Activated CD4-positive, alpha-beta T cell treated with anti-CD3 and anti-CD28 coated beads for 36 hours (primary cell): ENCODE data around the gene TPSB2. TPM values are rescaled to one million over a fixed set of nuclear protein-coding genes. Genes with fewer than 3 reads are reported as not detected.
"Not testable (repeated sequence)": the region's sequence is repeated elsewhere in the genome, so short reads cannot be mapped to it uniquely, and the experiment has no call there.

Experiments used
- ATAC-seq: fragments of 200-7000 bp; cut with Tn5 transposase; one replicate; pipeline ENCODE4 v1.10.0; 2021; ENCODE audit warnings: mild to moderate bottlenecking, moderate library complexity
- CTCF ChIA-PET: fragments of 350-600 bp; sonication (Branson Sonifier 250); formaldehyde crosslinking; loops from one replicate; lab custom pipeline; 2021; ENCODE audit warnings: antibody characterized with exemption; lab: Charles Lee
- POLR2A ChIA-PET: fragments of 350-600 bp; sonication (Branson Sonifier 250); formaldehyde crosslinking; loops from one replicate; lab custom pipeline; 2021; ENCODE audit warnings: antibody characterized with exemption, inconsistent platforms; lab: Charles Lee
- DNase-seq: peaks from one replicate; pipeline ENCODE4 v3.0.0-alpha.2; 2020
- H3K27ac Mint-ChIP-seq: one replicate; pipeline ENCODE4 v1.8.0; 2021; ENCODE audit warnings: mixed read lengths
- H3K27me3 Mint-ChIP-seq: one replicate; pipeline ENCODE4 v1.8.0; 2021; ENCODE audit warnings: mixed read lengths
- H3K36me3 Mint-ChIP-seq: one replicate; pipeline ENCODE4 v1.8.0; 2021; ENCODE audit warnings: low read depth, mixed read lengths
- H3K4me1 Mint-ChIP-seq: one replicate; pipeline ENCODE4 v1.8.0; 2021; ENCODE audit warnings: mixed read lengths
- H3K4me3 Mint-ChIP-seq: one replicate; pipeline ENCODE4 v1.8.0; 2021; ENCODE audit warnings: mild to moderate bottlenecking, moderate library complexity, mixed read lengths
- H3K9me3 Mint-ChIP-seq: one replicate; pipeline ENCODE4 v1.8.0; 2021; ENCODE audit warnings: low read depth, mixed read lengths
- intact Hi-C, 2 experiments: fragments of 100-400 bp; cut with DNase I in 1 of 2; cut with micrococcal nuclease in 1 of 2; formaldehyde crosslinking; loops; one replicate each; pipeline versions ENCODE4 v1.14.2 to v1.15.1; 2022 to 2024; cut with DNase I, micrococcal nuclease
- total RNA-seq, 2 experiments: library from RNA; stranded (reverse); gene quantifications; one replicate each; pipeline ENCODE4 v1.2.3, GENCODE V29; 2021

Gene TPSB2
- total RNA-seq, 2 experiments from 2014 or later, result not detected

- no peak for DNase-seq
- Mint-ChIP-seq H3K27me3 (no peaks in the 10 kb centered on the region), H3K4me1 (no peaks in the 10 kb centered on the region), H3K27ac (no peak overlapping the region), H3K9me3 (no peaks in the 10 kb centered on the region), H3K36me3 (no peaks in the 10 kb centered on the region), H3K4me3 (no peak overlapping the region)
- CTCF ChIA-PET, result interaction anchor here (0.6 to 0.8 kb wide), 2 partner anchors 48 to 145 kb away, joined by 3 read pairs; no protein-coding TSS in a partner anchor
- POLR2A ChIA-PET, result no interaction called here
- no peak for ATAC-seq
- intact Hi-C loops, result loop anchor here in 1 of 2 experiments (5.0 kb wide), 1 partner anchor 380 kb away; no protein-coding TSS in a partner anchor
Observed at GRCh38 chr16:1192384-1193073, 37.5 kb downstream of the TPSB2 start.

GRCh38 chr16:1190789-1191188 is 39.2 kb downstream of the TPSB2 start:
- H3K9me3 Mint-ChIP-seq, H3K4me3 Mint-ChIP-seq, DNase-seq, H3K36me3 Mint-ChIP-seq, CTCF ChIA-PET, POLR2A ChIA-PET, H3K4me1 Mint-ChIP-seq, ATAC-seq, H3K27me3 Mint-ChIP-seq, H3K27ac Mint-ChIP-seq: not testable (repeated sequence)
- intact Hi-C loops, result loop anchor here in 1 of 2 experiments (5.0 kb wide), 1 partner anchor 378 kb away; no protein-coding TSS in a partner anchor

GRCh38 chr16:1189455-1189854 is 40.5 kb downstream of the TPSB2 start:
- H3K4me1 Mint-ChIP-seq, result no peaks in the 10 kb centered on the region
- CTCF ChIA-PET, result no interaction called here
- intact Hi-C loops, result no loop called here
- POLR2A ChIA-PET, result no interaction called here
- DNase-seq, result no peak
- H3K27me3 Mint-ChIP-seq, result no peaks in the 10 kb centered on the region
- H3K36me3 Mint-ChIP-seq, result no peaks in the 10 kb centered on the region
- no peak for ATAC-seq
- H3K9me3 Mint-ChIP-seq, result no peaks in the 10 kb centered on the region
- H3K4me3 Mint-ChIP-seq, result no peak overlapping the region
- H3K27ac Mint-ChIP-seq, result no peak overlapping the region

GRCh38 chr16:1188432-1189189 is 41.4 kb downstream of the TPSB2 start:
- CTCF ChIA-PET, result interaction anchor here (0.8 kb wide), 1 partner anchor 253 kb away, joined by 3 read pairs; no protein-coding TSS in a partner anchor
- Mint-ChIP-seq H3K27me3 (no peaks in the 10 kb centered on the region), H3K36me3 (no peaks in the 10 kb centered on the region), H3K9me3 (no peaks in the 10 kb centered on the region), H3K4me3 (no peak overlapping the region), H3K27ac (no peak overlapping the region), H3K4me1 (no peaks in the 10 kb centered on the region)
- DNase-seq (peak; percentile 72), ATAC-seq (peak; percentile 64)
- intact Hi-C loops, result no loop called here
- POLR2A ChIA-PET, result no interaction called here

GRCh38 chr16:1185460-1186207 is 44.4 kb downstream of the TPSB2 start:
- intact Hi-C loops, H3K4me1 Mint-ChIP-seq, H3K4me3 Mint-ChIP-seq, H3K9me3 Mint-ChIP-seq, H3K27me3 Mint-ChIP-seq, ATAC-seq, H3K27ac Mint-ChIP-seq, POLR2A ChIA-PET, CTCF ChIA-PET, DNase-seq, H3K36me3 Mint-ChIP-seq: not testable (repeated sequence)

- no peaks in the 10 kb centered on the region for H3K36me3 Mint-ChIP-seq
- DNase-seq (no peak), ATAC-seq (no peak)
- intact Hi-C loops, result no loop called here
- no peak overlapping the region for H3K4me3 Mint-ChIP-seq
- H3K27me3 Mint-ChIP-seq, result no peaks in the 10 kb centered on the region
- POLR2A ChIA-PET, result no interaction called here
- H3K9me3 Mint-ChIP-seq, result no peaks in the 10 kb centered on the region
- no peak overlapping the region for H3K27ac Mint-ChIP-seq
- no peaks in the 10 kb centered on the region for H3K4me1 Mint-ChIP-seq
- CTCF ChIA-PET, result no interaction called here
Observed at GRCh38 chr16:1184980-1185379, 45.0 kb downstream of the TPSB2 start.

- ATAC-seq (no peak), DNase-seq (no peak)
- ChIA-PET POLR2A (no interaction called here), CTCF (no interaction called here)
- H3K36me3 Mint-ChIP-seq, result no peaks in the 10 kb centered on the region
- no peaks in the 10 kb centered on the region for H3K27me3 Mint-ChIP-seq
- intact Hi-C loops, result no loop called here
- H3K27ac Mint-ChIP-seq, result no peak overlapping the region
- H3K9me3 Mint-ChIP-seq, result no peaks in the 10 kb centered on the region
- no peak overlapping the region for H3K4me3 Mint-ChIP-seq
- H3K4me1 Mint-ChIP-seq, result no peaks in the 10 kb centered on the region
Observed at GRCh38 chr16:1184156-1184868, 45.7 kb downstream of the TPSB2 start.

GRCh38 chr16:1182950-1183907 is 46.8 kb downstream of the TPSB2 start:
- ATAC-seq (no peak), DNase-seq (no peak)
- Mint-ChIP-seq H3K4me1 (no peaks in the 10 kb centered on the region), H3K9me3 (no peaks in the 10 kb centered on the region), H3K36me3 (no peaks in the 10 kb centered on the region), H3K4me3 (no peak overlapping the region), H3K27me3 (no peaks in the 10 kb centered on the region), H3K27ac (no peak overlapping the region)
- ChIA-PET POLR2A (no interaction called here), CTCF (interaction anchor here (0.6 kb wide), 1 partner anchor 10 kb away, joined by 3 read pairs; no protein-coding TSS in a partner anchor)
- intact Hi-C loops, result no loop called here

- Mint-ChIP-seq H3K27me3 (no peaks in the 10 kb centered on the region), H3K9me3 (no peaks in the 10 kb centered on the region), H3K27ac (no peak overlapping the region), H3K4me1 (no peaks in the 10 kb centered on the region), H3K4me3 (no peak overlapping the region), H3K36me3 (no peaks in the 10 kb centered on the region)
- CTCF ChIA-PET, result no interaction called here
- intact Hi-C loops, result no loop called here
- POLR2A ChIA-PET, result no interaction called here
- ATAC-seq (no peak), DNase-seq (no peak)
Observed at GRCh38 chr16:1182316-1182671, 47.7 kb downstream of the TPSB2 start.

- DNase-seq, result no peak
- CTCF ChIA-PET, result no interaction called here
- intact Hi-C loops, result no loop called here
- H3K9me3 Mint-ChIP-seq, result no peaks in the 10 kb centered on the region
- H3K36me3 Mint-ChIP-seq, result no peaks in the 10 kb centered on the region
- no peak overlapping the region for H3K27ac Mint-ChIP-seq
- H3K27me3 Mint-ChIP-seq, result no peaks in the 10 kb centered on the region
- H3K4me3 Mint-ChIP-seq, result no peak overlapping the region
- POLR2A ChIA-PET, result no interaction called here
- ATAC-seq, result no peak
- H3K4me1 Mint-ChIP-seq, result no peaks in the 10 kb centered on the region
Observed at GRCh38 chr16:1181404-1182315, 48.3 kb downstream of the TPSB2 start.
